Right atrium auricular region (tissue), 2 donors: ENCODE results near the gene SLC25A22. TPM values are rescaled to one million over a fixed set of nuclear protein-coding genes. Genes with fewer than 3 reads are reported as not detected.
A peak's percentile ranks its signal among the peaks of the same experiment; 100 is the strongest.

ENCODE experiments used
- DNase-seq: peaks from one replicate; pipeline ENCODE4 v3.0.0-alpha.2; 2019; ENCODE audit warnings: low spot score
- H3K27ac ChIP-seq, 2 donors: fragments of 200-600 bp; sonication (generic); 1 replicate in 1 of 2; 2 replicates in 1 of 2; pipeline ENCODE4 v1.5.1; 2016 to 2019
- H3K27me3 ChIP-seq, 2 donors: fragments of 200-600 bp; sonication (generic); one replicate each; pipeline versions ENCODE4 v1.5.1 to v1.6.0; 2017 to 2019
- H3K36me3 ChIP-seq: fragments of 200-600 bp; sonication (generic); one replicate; pipeline ENCODE4 v1.5.1; 2016
- H3K4me1 ChIP-seq, 2 donors: fragments of 200-600 bp; sonication (generic); one replicate each; pipeline versions ENCODE4 v1.5.1 to v1.6.0; 2017 to 2019
- H3K4me3 ChIP-seq, 2 donors: fragments of 200-600 bp; sonication (generic); 1 replicate in 1 of 2; 2 replicates in 1 of 2; pipeline ENCODE4 v1.5.1; 2017 to 2019; ENCODE audit warnings: mild to moderate bottlenecking in 1 of 2, moderate library complexity in 1 of 2
- H3K9me3 ChIP-seq, 2 donors: fragments of 200-600 bp; sonication (generic); one replicate each; pipeline ENCODE4 v1.5.1; 2019
- total RNA-seq, 2 donors: library from RNA; depleted of rRNA; stranded (reverse); fragments of >200 nt; gene quantifications; one replicate each; pipeline ENCODE4 v1.1.0, GENCODE V29; 2016
- TF ChIP-seq, protein P1 (sequence below), 2 donors: fragments of 200-600 bp; sonication (generic); IDR thresholded peaks; one replicate each; pipeline ENCODE4 v1.5.1; 2019; ENCODE audit warnings: antibody characterized with exemption in 2 of 2

Gene SLC25A22
- total RNA-seq, 2 donors from 2014 or later: 2.7 to 5.6 TPM

DNA sequence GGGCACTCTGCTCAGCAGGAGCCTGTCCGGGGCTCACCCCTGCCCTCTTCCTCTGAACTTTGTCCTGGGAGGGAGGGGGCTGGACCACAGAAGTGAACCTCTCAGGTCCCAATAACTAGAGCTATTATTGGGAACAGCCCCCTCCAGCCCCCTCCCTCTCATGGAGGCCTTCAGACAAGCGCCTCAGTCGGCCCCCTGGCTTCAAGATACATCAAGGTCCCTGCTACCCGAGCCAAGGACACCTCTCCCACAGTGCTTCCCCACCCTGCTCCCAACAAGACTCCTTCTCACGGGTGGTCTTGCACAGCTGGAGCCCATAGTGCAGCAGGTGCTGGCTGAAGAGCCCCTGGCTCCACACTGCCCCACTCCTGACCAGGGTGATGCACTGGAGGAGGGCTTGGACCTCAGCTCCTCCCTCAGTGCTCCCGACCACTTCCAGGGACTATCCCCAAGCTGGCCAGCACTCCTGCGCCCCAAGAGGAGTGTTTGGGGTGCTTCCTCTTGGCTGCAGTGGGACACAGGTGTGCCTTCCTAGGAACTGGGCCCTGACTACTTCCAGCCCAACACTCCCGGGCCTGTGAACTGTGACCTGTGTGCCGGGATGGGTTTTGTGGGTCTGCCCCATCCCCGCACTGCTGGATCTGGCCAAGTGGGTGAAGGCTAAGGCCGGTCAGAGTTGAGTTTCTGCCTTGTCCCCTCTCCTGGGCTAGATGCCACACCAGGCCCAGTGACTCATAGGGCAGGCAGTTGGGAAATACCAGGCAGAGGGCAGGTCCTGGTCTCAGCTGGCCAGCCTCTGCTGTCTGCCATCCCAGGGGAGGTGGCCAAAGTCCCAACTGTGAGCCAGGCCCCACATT, 22.8 kb upstream of the SLC25A22 start:
- peaks cover 38% of the 10 kb centered on the region for H3K36me3 ChIP-seq
- H3K4me1 ChIP-seq: peaks cover 0 to 40% of the 10 kb centered on the region in 2 donors
- no peaks in the 10 kb centered on the region for H3K9me3 ChIP-seq
- no peaks in the 10 kb centered on the region for H3K27me3 ChIP-seq
- H3K4me3 ChIP-seq: peak overlapping the region; percentile 88 to 93
- peak; percentile 93 for DNase-seq
- peak overlapping the region; percentile 98 for H3K27ac ChIP-seq
- TF ChIP-seq, protein P1, sequence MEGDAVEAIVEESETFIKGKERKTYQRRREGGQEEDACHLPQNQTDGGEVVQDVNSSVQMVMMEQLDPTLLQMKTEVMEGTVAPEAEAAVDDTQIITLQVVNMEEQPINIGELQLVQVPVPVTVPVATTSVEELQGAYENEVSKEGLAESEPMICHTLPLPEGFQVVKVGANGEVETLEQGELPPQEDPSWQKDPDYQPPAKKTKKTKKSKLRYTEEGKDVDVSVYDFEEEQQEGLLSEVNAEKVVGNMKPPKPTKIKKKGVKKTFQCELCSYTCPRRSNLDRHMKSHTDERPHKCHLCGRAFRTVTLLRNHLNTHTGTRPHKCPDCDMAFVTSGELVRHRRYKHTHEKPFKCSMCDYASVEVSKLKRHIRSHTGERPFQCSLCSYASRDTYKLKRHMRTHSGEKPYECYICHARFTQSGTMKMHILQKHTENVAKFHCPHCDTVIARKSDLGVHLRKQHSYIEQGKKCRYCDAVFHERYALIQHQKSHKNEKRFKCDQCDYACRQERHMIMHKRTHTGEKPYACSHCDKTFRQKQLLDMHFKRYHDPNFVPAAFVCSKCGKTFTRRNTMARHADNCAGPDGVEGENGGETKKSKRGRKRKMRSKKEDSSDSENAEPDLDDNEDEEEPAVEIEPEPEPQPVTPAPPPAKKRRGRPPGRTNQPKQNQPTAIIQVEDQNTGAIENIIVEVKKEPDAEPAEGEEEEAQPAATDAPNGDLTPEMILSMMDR (IDR thresholded peaks at IDR 0.05): no peak

DNA sequence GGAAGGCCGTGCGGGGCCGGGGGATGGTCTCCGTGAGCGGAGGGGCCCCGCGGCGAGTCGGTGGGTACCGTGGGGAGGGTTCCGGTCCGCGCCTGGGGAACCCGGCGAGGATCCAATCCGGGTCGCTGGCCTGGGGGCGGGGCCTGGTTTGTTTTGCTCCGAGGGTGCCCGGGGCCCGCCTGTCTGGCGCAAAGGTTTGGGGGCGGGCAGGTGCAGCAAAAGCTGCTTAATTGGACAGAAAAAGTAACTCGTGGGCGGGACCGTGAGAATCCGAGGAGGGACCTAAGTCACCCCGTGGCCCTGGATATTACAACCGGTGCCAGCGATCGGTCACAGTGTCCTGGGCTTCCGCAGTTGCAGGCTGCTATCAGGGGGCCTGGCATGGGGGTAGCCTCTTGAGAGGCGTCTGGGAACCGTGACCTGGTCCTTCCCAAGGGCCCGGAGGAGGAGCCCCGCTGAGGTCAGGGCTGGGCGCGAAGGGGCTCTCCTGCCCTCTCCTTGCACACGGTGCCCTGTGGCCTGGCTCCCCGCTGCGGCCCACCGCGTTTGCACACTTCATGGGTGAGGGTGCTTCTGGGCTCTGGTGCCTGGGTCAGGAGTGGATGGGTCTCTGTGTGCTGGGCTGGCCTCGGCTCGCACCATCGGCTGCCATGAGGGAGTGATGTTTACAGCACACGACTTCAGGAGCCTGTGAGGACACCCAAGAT, 22.0 kb upstream of the SLC25A22 start:
- TF ChIP-seq, protein P1 (IDR thresholded peaks at IDR 0.05): no peak
- Histone ChIP-seq H3K27ac (peak overlapping the region; percentile 98), H3K4me3 (peak overlapping the region; percentile 88 to 93), H3K9me3 (no peaks in the 10 kb centered on the region), H3K36me3 (peaks cover 36% of the 10 kb centered on the region), H3K4me1 (peaks cover 0 to 33% of the 10 kb centered on the region in 2 donors), H3K27me3 (no peaks in the 10 kb centered on the region)
- peak; percentile 91 for DNase-seq

DNA sequence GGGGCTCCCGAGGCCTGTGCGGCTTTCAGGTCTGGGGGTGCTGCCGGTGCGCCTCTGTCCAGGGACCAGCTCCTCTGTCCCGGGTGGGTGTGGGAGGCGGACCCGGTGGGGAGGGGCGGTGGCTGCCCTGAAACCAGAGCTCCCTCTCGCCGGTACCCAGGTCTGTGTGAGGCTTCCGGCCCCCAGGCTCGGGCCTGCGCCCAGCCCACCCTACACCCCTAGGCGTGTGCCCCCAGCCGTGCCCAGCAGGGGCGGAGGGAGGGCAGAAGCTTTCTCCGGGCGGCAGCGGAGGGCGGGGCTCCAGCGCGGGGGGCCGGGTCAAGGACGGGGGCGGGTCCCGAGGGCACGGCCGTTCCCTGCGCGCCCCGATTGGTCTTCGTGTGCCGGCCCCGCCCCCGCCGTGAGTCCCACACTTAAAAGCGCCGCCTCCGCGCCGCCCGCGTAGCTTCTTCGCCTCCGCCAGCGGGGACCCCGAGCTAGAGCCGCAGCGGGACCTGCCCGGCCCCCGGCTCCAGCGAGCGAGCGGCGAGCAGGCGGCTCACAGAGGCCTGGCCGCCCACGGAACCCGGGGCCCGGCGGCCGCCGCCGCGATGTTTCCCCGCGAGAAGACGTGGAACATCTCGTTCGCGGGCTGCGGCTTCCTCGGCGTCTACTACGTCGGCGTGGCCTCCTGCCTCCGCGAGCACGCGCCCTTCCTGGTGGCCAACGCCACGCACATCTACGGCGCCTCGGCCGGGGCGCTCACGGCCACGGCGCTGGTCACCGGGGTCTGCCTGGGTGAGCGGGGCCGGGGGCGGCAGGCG, 21.2 kb upstream of the SLC25A22 start:
- Histone ChIP-seq H3K27ac (peak overlapping the region; percentile 98), H3K4me3 (peak overlapping the region; percentile 88 to 93), H3K27me3 (no peaks in the 10 kb centered on the region), H3K4me1 (peaks cover 0 to 33% of the 10 kb centered on the region in 2 donors), H3K9me3 (no peaks in the 10 kb centered on the region), H3K36me3 (peaks cover 28% of the 10 kb centered on the region)
- TF ChIP-seq, protein P1 (IDR thresholded peaks at IDR 0.05): peak in 1 of 2 donors; percentile 28
- peak; percentile 91 for DNase-seq

DNA sequence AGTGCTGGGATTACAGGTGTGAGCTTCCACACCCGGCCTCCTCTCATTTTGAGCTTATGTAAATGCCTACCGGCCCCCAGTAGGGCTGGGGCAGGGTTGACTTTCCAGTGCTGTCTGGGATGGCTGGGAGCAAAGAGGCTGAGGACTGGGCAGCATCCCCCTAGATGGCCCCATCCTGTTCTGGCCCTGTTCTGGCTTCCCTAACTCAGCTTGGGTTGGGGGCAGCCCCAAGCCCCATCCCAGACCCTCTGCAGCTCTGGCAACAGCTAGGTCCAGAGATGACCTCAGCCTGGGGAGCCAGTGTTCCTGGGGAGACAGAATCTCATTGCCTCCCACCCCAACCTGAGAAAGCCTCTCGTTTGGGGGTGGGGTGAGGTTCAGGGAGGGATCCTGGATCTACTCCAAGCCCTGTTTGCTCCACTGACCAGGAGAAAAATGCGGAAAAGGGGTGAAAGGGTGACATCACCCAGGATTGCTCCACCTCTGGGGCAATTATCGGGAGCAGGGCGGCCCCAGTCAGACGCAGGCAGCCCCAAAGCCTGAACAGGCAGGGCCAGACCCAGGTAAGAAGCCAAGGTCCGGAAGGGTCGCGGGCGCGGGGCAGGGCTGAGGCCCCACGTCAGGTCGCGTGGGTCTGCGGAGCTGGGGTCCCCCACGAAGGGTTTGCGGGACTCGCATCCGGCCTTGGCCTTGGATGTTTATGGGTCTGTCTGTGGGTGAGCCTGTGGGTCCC, 20.5 kb upstream of the SLC25A22 start, which contains the start of gene PNPLA2:
PNPLA2 (plus strand) TSS at position 519 of the 733 bp plus-strand sequence. CDS start 805 bp downstream, outside the sequence.
- Histone ChIP-seq H3K36me3 (peaks cover 25% of the 10 kb centered on the region), H3K27me3 (no peaks in the 10 kb centered on the region), H3K4me3 (peak within 1 kb of the TSS; percentile 88 to 93), H3K4me1 (peaks cover 0 to 33% of the 10 kb centered on the region in 2 donors), H3K9me3 (no peaks in the 10 kb centered on the region), H3K27ac (peak within 1 kb of the TSS; percentile 98)
- no peak for DNase-seq
- TF ChIP-seq, protein P1 (IDR thresholded peaks at IDR 0.05): no peak

DNA sequence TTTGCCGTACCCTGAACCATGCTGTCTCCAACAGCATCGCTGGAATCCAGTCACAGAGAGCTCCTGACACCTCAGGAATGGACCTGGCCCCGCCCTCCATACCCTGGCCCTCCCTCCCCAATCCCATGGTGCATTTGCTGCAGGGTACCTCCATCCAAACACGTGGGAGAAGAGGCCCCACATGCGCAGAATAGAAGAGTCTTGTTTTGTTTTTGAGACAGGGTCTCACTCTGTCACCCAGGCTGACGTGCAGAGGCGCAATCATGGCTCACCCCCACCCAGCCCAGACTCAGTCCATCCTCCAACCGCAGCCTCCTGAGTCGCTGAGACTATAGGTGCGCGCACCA, 18.3 kb upstream of the SLC25A22 start:
- Histone ChIP-seq H3K4me3 (no peak overlapping the region), H3K27me3 (no peaks in the 10 kb centered on the region), H3K4me1 (peaks cover 0 to 28% of the 10 kb centered on the region in 2 donors), H3K27ac (no peak overlapping the region), H3K9me3 (no peaks in the 10 kb centered on the region), H3K36me3 (peaks cover 26% of the 10 kb centered on the region)
- TF ChIP-seq, protein P1 (IDR thresholded peaks at IDR 0.05): no peak
- DNase-seq: no peak
